ENCODE results near the gene CLMN. TPM values are rescaled to one million over a fixed set of nuclear protein-coding genes. Genes with fewer than 3 reads are reported as not detected.

Gene CLMN
- total and polyA plus RNA-seq, 2 of the 8 experiments (the other 6 are each of a cell fraction or from before 2014, with no cell fraction given), result 1.6 to 8.2 TPM

DNA sequence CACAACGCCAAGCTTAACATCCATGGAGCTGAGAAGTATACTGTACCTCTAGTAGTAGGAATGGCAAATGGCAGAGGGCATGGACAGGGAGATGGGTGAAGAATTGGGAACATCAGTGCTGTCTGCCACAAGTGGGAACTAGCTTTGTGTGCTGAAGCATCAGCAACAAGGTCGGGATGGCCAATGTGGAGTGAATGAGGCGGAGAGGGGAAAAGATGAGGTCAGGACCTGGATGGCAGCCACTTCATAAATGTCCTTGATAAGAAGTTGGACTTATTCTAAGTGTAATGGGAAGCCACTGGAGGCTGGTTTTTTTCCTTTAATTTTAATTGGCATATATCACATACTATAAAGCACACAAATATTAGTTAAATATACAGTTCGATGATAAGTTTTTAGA, 21.9 kb upstream of the CLMN start:
- Histone ChIP-seq H3K56ac (replicated peaks; ENCODE audit: insufficient read length, low read depth, low read length) (no peak overlapping the region), H3K18ac (ENCODE audit: extremely low read depth, low read length) (no peak overlapping the region), H3K27ac (ENCODE audit: low read depth, low read length) (no peak overlapping the region), H3K9me3 (ENCODE audit: insufficient read depth in 2 of 2, low read depth in 1 of 2, low read length in 1 of 2) (no peaks in the 10 kb centered on the region), H3K27me3 (replicated peaks in 1 of 4; ENCODE audit: control insufficient read depth in 3 of 4, extremely low read depth in 1 of 4, insufficient read depth in 3 of 4, low read length in 3 of 4) (no peaks in the 10 kb centered on the region), H3K9ac (replicated peaks in 1 of 4; ENCODE audit: extremely low read depth in 1 of 4, low read depth in 3 of 4, low read length in 3 of 4) (no peak overlapping the region), H3K23ac (ENCODE audit: insufficient read length) (no peak overlapping the region), H2BK120ac (replicated peaks; ENCODE audit: low read depth, low read length) (no peak overlapping the region), H4K8ac (ENCODE audit: extremely low read depth, insufficient read depth, low read length) (no peak overlapping the region), H2BK15ac (ENCODE audit: low read length) (no peak overlapping the region), H2AFZ (ENCODE audit: low read length) (no peak overlapping the region), H2BK5ac (ENCODE audit: low read depth, low read length) (no peak overlapping the region), H3K23me2 (ENCODE audit: low read depth, low read length) (no peaks in the 10 kb centered on the region; the same call in 1 of the 2 replicates), H3K4me2 (ENCODE audit: insufficient read depth in 1 of 2, low read depth in 2 of 2, low read length in 2 of 2) (no peak overlapping the region), H2AK5ac (ENCODE audit: low read depth, low read length) (no peak overlapping the region), H3K79me2 (ENCODE audit: control insufficient read depth in 1 of 2, insufficient read depth in 2 of 2, low read length in 2 of 2) (no peaks in the 10 kb centered on the region), H3K4me1 (replicated peaks in 1 of 4; ENCODE audit: control insufficient read depth in 3 of 4, insufficient read depth in 4 of 4, low read length in 3 of 4) (peaks cover 0 to 4% (median 0%) of the 10 kb centered on the region in 4 experiments; a peak in 1 of 7 replicates), H2BK12ac (ENCODE audit: low read depth, low read length) (no peak overlapping the region), H3K4ac (replicated peaks; ENCODE audit: insufficient read length, low read depth, low read length) (no peak overlapping the region), H3K79me1 (ENCODE audit: low read depth, low read length) (no peaks in the 10 kb centered on the region), H2BK20ac (ENCODE audit: low read length) (no peak overlapping the region), H4K91ac (replicated peaks; ENCODE audit: insufficient read length, low read length) (no peak overlapping the region), H4K20me1 (replicated peaks in 1 of 2; ENCODE audit: control insufficient read depth in 1 of 2, insufficient read depth in 2 of 2, low read length in 2 of 2) (no peaks in the 10 kb centered on the region), H3K36me3 (ENCODE audit: control insufficient read depth in 2 of 4, insufficient read depth in 4 of 4, low read length in 3 of 4) (no peaks in the 10 kb centered on the region), H3K4me3 (ENCODE audit: extremely low read depth in 1 of 4, insufficient read depth in 2 of 4, low read depth in 3 of 4, low read length in 4 of 4) (no peak overlapping the region), H3K14ac (ENCODE audit: insufficient read length) (no peak overlapping the region), H4K5ac (ENCODE audit: insufficient read length, low read depth, low read length) (no peak overlapping the region)
- DNase-seq (ENCODE audit: low read depth in 1 of 2, low spot score in 2 of 2), result no peak
- no peak for FAIRE-seq
- 91% methylated on average over 4 of the region's 4 CpGs; no CpG with 5 or more reads in 1 of the 2 experiments for WGBS, 2 experiments (ENCODE audit: extremely low coverage in 1 of 2, insufficient coverage in 1 of 2, insufficient read length in 1 of 2, insufficient replicate concordance in 2 of 2, low coverage in 1 of 2, low lambda C conversion rate in 2 of 2, missing lambda C conversion rate in 1 of 2)
- ChIA-PET POLR2A (ENCODE audit: partially characterized antibody) (interaction anchor here (1.0 to 1.5 kb wide), 3 partner anchors 11 to 68 kb away, joined by 3 read pairs; no protein-coding TSS in a partner anchor), CTCF (ENCODE audit: partially characterized antibody) (no interaction called here)
- no peak for TF ChIP-seq SIN3A (conservative IDR thresholded peaks at IDR 0.05 in 1 of 2, IDR thresholded peaks at IDR 0.05 in 1 of 2; ENCODE audit: low read depth in 1 of 2, low read length in 2 of 2)
- TF ChIP-seq CTBP2 (IDR thresholded peaks at IDR 0.05; ENCODE audit: borderline replicate concordance, insufficient read depth, insufficient read length, low read length), result no peak
- TF ChIP-seq SUZ12 (IDR thresholded peaks at IDR 0.05; ENCODE audit: low read length), result no peak
- TF ChIP-seq JUND (IDR thresholded peaks at IDR 0.05; ENCODE audit: low read length), result no peak
- no peak for TF ChIP-seq RAD21 (IDR thresholded peaks at IDR 0.05 in 1 of 2, conservative IDR thresholded peaks at IDR 0.05 in 1 of 2; ENCODE audit: low read depth in 2 of 2, low read length in 2 of 2)
- TF ChIP-seq GABPA (IDR thresholded peaks at IDR 0.05; ENCODE audit: borderline replicate concordance, insufficient read depth, low read length), result no peak
- TF ChIP-seq CHD1 (IDR thresholded peaks at IDR 0.05; ENCODE audit: low read depth, low read length), result no peak
- TF ChIP-seq POU5F1 (IDR thresholded peaks at IDR 0.05; ENCODE audit: low read depth, low read length), result no peak
- no peak for TF ChIP-seq BRCA1 (IDR thresholded peaks at IDR 0.05; ENCODE audit: low read depth, low read length)
- TF ChIP-seq SAP30 (IDR thresholded peaks at IDR 0.05; ENCODE audit: insufficient read depth, insufficient replicate concordance, low read length), result no peak
- TF ChIP-seq CREB1 (IDR thresholded peaks at IDR 0.05), result no peak
- TF ChIP-seq GTF2F1 (IDR thresholded peaks at IDR 0.05; ENCODE audit: borderline replicate concordance, low read depth, low read length), result no peak
- TF ChIP-seq NANOG (IDR thresholded peaks at IDR 0.05; ENCODE audit: insufficient read depth, low read depth, low read length, poor library complexity, severe bottlenecking), result no peak
- no peak for TF ChIP-seq JUN (IDR thresholded peaks at IDR 0.05; ENCODE audit: low read depth, low read length)

All from H1 (cell line).